Measurements from ENCODE around the gene MPZL1. TPM values are rescaled to one million over a fixed set of nuclear protein-coding genes. Genes with fewer than 3 reads are reported as not detected.

MPZL1 gene
- total RNA-seq, 2 experiments from 2014 or later, result 1.2 to 1.5 TPM

- no peaks in the 10 kb centered on the region for H3K27me3 ChIP-seq (ENCODE audit: control insufficient read depth in 1 of 2, insufficient read depth in 2 of 2, low read length in 2 of 2)
Measured at GRCh38 chr1:167687919-167688519, 33.8 kb upstream of the MPZL1 start.

GRCh38 chr1:167689567-167689920 is 32.2 kb upstream of the MPZL1 start:
- no peak overlapping the region for H3K4me3 ChIP-seq (ENCODE audit: low read length)
- CTCF ChIA-PET, result interaction anchor here (6.1 kb wide), 1 partner anchor 89 kb away, joined by 63 read pairs; no protein-coding TSS in a partner anchor
- DNase-seq (peak in 1 of 14 experiments; percentile 34), ATAC-seq (ENCODE audit: poor library complexity) (no peak)
- intact Hi-C loops (cut with DNase I, micrococcal nuclease), result loop anchor here in 1 of 2 experiments (2.0 kb wide), 1 partner anchor 53 kb away; no protein-coding TSS in a partner anchor
- no peak overlapping the region for H3K27ac Mint-ChIP-seq
- no peak overlapping the region for H3K27ac ChIP-seq (ENCODE audit: low read depth in 1 of 2, low read length in 2 of 2)
- no peaks in the 10 kb centered on the region for H3K9me3 Mint-ChIP-seq
- peaks cover 97% of the 10 kb centered on the region for H3K36me3 Mint-ChIP-seq (ENCODE audit: low read depth)
- no peak for TF ChIP-seq CTCF (IDR thresholded peaks at IDR 0.05)
- H3K4me1 ChIP-seq (ENCODE audit: insufficient read depth, low read length), result peaks cover 13% of the 10 kb centered on the region
- POLR2A ChIA-PET, result no interaction called here
- H3K4me3 Mint-ChIP-seq, result no peak overlapping the region
- H3K27me3 ChIP-seq (ENCODE audit: control insufficient read depth in 1 of 2, insufficient read depth in 2 of 2, low read length in 2 of 2), result no peaks in the 10 kb centered on the region
- H3K36me3 ChIP-seq (ENCODE audit: insufficient read depth, low read length), result peaks cover 97% of the 10 kb centered on the region
- no peaks in the 10 kb centered on the region for H3K27me3 Mint-ChIP-seq
- peaks cover 6% of the 10 kb centered on the region for H3K4me1 Mint-ChIP-seq (ENCODE audit: low read depth)
- H3K9me3 ChIP-seq (ENCODE audit: control insufficient read depth in 1 of 2, insufficient read depth in 1 of 2, low read length in 2 of 2), result no peaks in the 10 kb centered on the region

More at GRCh38 chr1:167687919-167688519, 33.8 kb upstream of the MPZL1 start:
- Histone ChIP-seq H3K36me3 (ENCODE audit: insufficient read depth, low read length) (peaks cover 97% of the 10 kb centered on the region), H3K4me1 (ENCODE audit: insufficient read depth, low read length) (peaks cover 16% of the 10 kb centered on the region), H3K27ac (ENCODE audit: low read depth in 1 of 2, low read length in 2 of 2) (no peak overlapping the region), H3K4me3 (ENCODE audit: low read length) (no peak overlapping the region), H3K9me3 (ENCODE audit: control insufficient read depth in 1 of 2, insufficient read depth in 1 of 2, low read length in 2 of 2) (no peaks in the 10 kb centered on the region)
- peak; percentile 85 for ATAC-seq (ENCODE audit: poor library complexity)
- CTCF ChIA-PET, result interaction anchor here (0.7 to 6.1 kb wide), 26 partner anchors 13 to 423 kb away, joined by 3 to 63 read pairs (median 4); partner anchors contain the start of gene CREG1
- Mint-ChIP-seq H3K36me3 (ENCODE audit: low read depth) (peaks cover 97% of the 10 kb centered on the region), H3K9me3 (no peaks in the 10 kb centered on the region), H3K27ac (peak overlapping the region; percentile 21), H3K4me1 (ENCODE audit: low read depth) (peaks cover 11% of the 10 kb centered on the region), H3K27me3 (no peaks in the 10 kb centered on the region), H3K4me3 (no peak overlapping the region)
- POLR2A ChIA-PET, result interaction anchor here (0.9 to 2.1 kb wide), 7 partner anchors 13 to 134 kb away, joined by 3 to 29 read pairs (median 4); partner anchors contain the start of gene CREG1
- DNase-seq, result peak; percentile 40 to 89 (median 74)
- intact Hi-C loops (cut with DNase I, micrococcal nuclease), result loop anchor here (1.0 to 2.0 kb wide), 4 partner anchors 51 to 88 kb away; no protein-coding TSS in a partner anchor
- peak; percentile 92 for TF ChIP-seq CTCF (IDR thresholded peaks at IDR 0.05)

- ATAC-seq (ENCODE audit: poor library complexity) (no peak), DNase-seq (no peak)
- H3K27me3 ChIP-seq (ENCODE audit: control insufficient read depth in 1 of 2, insufficient read depth in 2 of 2, low read length in 2 of 2), result no peaks in the 10 kb centered on the region
- Mint-ChIP-seq H3K4me3 (no peak overlapping the region), H3K27me3 (no peaks in the 10 kb centered on the region), H3K9me3 (no peaks in the 10 kb centered on the region), H3K4me1 (ENCODE audit: low read depth) (peaks cover 6% of the 10 kb centered on the region), H3K27ac (no peak overlapping the region), H3K36me3 (ENCODE audit: low read depth) (peaks cover 97% of the 10 kb centered on the region)
- intact Hi-C loops (cut with DNase I, micrococcal nuclease), result loop anchor here in 1 of 2 experiments (10.0 kb wide), 1 partner anchor 265 kb away; no protein-coding TSS in a partner anchor
- ChIA-PET POLR2A (no interaction called here), CTCF (interaction anchor here (0.7 to 6.1 kb wide), 3 partner anchors 89 to 470 kb away, joined by 3 to 63 read pairs (median 3); partner anchors contain the start of gene POU2F1)
- H3K9me3 ChIP-seq (ENCODE audit: control insufficient read depth in 1 of 2, insufficient read depth in 1 of 2, low read length in 2 of 2), result no peaks in the 10 kb centered on the region
- peaks cover 13% of the 10 kb centered on the region for H3K4me1 ChIP-seq (ENCODE audit: insufficient read depth, low read length)
- no peak overlapping the region for H3K27ac ChIP-seq (ENCODE audit: low read depth in 1 of 2, low read length in 2 of 2)
- no peak overlapping the region for H3K4me3 ChIP-seq (ENCODE audit: low read length)
- TF ChIP-seq CTCF (IDR thresholded peaks at IDR 0.05), result no peak
- peaks cover 97% of the 10 kb centered on the region for H3K36me3 ChIP-seq (ENCODE audit: insufficient read depth, low read length)
Measured at GRCh38 chr1:167690053-167690452, 31.7 kb upstream of the MPZL1 start.
